NCI-H2196 treated with DMSO at 0.1 percent for 48 hours (cell line): ENCODE results near the gene IMPG1.
"Not testable (repeated sequence)": the region's sequence is repeated elsewhere in the genome, so short reads cannot be mapped to it uniquely, and the experiment has no call there.

ENCODE experiments used
- DNase-seq: peaks from one replicate; lab custom pipeline; 2025; ENCODE audit not compliant: unreplicated experiment; lab: John Stamatoyannopoulos, UW

The IMPG1 gene

GRCh38 chr6:75947935-75948334 lies 124.5 kb downstream of the IMPG1 start:
- DNase-seq, result no peak

- DNase-seq, result no peak
Observed at GRCh38 chr6:75946146-75946831, 126.2 kb downstream of the IMPG1 start.

DNA sequence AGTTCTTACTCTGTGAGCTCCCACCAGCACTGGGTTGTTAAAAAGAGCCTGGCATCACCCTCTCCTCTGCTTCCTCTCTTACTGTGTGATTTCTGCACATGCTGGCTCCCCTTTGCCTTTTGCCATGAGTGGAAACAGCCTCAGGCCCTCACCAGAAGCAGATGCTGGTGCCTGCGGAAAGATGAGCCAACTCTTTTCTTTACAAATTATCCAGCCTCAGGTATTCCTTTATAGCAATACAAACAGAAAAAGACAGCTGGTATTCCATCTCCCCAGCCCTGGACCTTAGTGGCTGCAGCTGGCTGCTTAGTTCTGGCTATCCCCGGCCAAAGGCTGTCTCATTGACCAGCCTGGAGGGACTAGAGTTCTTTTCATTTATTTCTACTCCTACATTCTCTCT lies 129.1 kb downstream of the IMPG1 start:
- DNase-seq, result no peak

- DNase-seq, result no peak
Observed at GRCh38 chr6:75941509-75941908, 131.0 kb downstream of the IMPG1 start.

GRCh38 chr6:75940564-75940963 lies 131.9 kb downstream of the IMPG1 start:
- DNase-seq, result no peak

DNA sequence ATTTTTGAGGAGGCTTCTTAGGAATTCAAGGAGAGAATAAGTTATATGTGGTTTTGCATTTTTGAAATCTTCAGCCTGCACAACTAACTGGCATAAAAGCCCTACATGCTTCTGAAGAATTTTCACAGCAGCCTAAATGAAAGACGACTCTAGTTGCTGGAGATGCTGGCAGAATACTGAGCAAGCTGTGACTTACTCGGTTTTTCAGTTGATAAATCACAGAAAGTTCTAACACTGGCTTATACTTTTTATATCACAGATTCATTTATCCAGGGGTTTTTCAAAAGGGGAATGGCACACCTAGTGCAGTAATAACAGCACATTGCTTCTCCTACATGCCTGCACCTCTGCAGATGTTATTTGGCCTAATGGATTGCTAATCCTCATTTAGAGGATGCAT lies 134.6 kb downstream of the IMPG1 start:
- no peak for DNase-seq

GRCh38 chr6:75936682-75937081 lies 135.8 kb downstream of the IMPG1 start:
- no peak for DNase-seq

- no peak for DNase-seq
Observed at GRCh38 chr6:75935473-75935793, 137.0 kb downstream of the IMPG1 start.

DNA sequence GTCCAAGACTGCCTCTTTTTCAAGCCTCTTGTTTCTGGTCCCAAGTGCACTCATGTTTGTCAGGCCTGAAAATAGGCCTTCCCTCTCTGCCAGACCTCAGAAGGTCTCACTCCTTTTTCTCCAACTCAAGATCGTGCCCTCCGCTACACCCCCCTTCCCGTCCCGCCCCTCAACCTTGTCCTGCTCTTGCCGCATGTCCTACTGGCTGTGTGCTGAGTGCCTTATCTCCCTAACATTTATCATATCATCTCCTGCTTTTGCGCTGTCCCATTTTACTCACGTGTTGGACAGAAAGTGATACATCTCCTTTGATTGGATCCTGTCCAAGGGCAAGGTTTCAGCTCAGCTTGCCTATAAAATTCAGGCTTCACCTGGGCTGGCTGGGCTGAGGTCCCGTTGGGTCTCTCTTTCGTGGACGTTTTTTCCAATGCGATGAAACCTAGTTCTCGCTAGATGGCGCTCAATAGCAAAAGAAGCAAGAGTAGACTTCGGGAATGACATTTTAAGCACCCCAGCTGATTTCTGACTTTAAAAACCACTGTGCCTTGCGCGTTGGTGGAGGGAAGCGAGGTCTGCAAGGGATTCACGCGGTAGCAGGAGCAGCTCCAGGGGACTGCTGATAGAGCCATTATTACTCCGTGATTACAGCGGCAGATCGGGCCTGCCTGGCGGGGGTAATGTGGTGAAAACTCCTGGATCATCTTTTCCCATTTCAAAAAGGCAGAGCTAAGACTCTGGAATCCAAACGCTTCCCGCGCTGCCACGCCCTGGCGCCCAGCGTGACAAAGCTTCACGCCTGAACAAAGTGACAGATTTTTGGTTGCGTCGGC lies 137.6 kb downstream of the IMPG1 start:
- peak; percentile 62 for DNase-seq

DNA sequence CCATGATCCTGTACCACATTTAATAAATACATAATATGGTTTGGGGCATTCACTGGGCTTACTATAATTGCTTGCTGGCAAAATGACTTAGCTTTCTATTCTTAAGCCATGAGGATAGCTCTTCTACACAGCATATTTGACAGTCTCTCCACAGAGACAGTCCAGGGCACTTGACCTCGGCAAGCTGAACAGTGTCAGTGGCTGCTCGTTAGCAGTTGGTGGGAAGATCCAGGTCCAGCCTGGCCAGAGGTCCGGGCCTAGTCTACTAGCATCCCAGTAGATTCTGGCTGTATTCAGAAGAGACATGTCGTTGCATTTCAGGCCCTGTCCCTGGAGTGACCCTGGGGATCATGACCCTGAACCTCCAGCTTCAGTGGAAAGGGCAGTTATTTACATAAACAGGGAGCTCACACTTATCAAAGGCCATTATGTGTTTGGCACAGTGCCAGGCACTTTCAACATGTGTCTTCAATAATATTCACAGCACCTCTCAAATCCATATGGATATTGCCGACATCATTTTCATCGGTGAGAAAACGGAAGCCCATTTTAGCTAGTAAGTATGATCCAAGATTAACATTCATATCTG lies 139.0 kb downstream of the IMPG1 start:
- DNase-seq, result no peak

- DNase-seq, result no peak
Observed at GRCh38 chr6:75932067-75932466, 140.4 kb downstream of the IMPG1 start.

GRCh38 chr6:75931011-75931680 lies 141.3 kb downstream of the IMPG1 start:
- no peak for DNase-seq

GRCh38 chr6:75926293-75927168 lies 145.9 kb downstream of the IMPG1 start:
- no peak for DNase-seq

- DNase-seq, result no peak
Observed at GRCh38 chr6:75922226-75922625, 150.2 kb downstream of the IMPG1 start.

- no peak for DNase-seq
Observed at GRCh38 chr6:75913040-75913439, 159.4 kb downstream of the IMPG1 start.

- no peak for DNase-seq
Observed at GRCh38 chr6:75907444-75907843, 165.0 kb downstream of the IMPG1 start.

- no peak for DNase-seq
Observed at GRCh38 chr6:75906871-75907270, 165.6 kb downstream of the IMPG1 start.

GRCh38 chr6:75905129-75905528 lies 167.3 kb downstream of the IMPG1 start:
- not testable (repeated sequence) for DNase-seq

GRCh38 chr6:75900216-75900615 lies 172.2 kb downstream of the IMPG1 start:
- not testable (repeated sequence) for DNase-seq

DNA sequence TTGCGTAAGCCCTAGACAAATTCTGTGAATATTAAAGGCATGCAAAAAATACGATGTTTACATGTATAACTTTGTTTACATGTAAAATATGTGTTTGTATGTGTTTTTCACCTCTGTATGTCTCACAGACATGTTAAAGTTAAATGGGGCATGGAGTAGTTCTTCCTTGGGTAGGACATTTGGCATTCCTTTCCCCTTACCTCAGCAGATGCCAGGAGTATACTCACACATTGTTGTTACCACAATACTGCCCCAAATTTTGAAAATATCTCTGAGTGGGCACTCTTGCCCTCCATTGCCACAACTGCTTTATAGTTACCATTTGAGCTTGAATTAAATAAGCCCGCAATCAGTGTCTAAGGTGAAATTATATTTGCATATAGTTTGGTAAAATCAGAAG lies 175.9 kb downstream of the IMPG1 start:
- no peak for DNase-seq

DNA sequence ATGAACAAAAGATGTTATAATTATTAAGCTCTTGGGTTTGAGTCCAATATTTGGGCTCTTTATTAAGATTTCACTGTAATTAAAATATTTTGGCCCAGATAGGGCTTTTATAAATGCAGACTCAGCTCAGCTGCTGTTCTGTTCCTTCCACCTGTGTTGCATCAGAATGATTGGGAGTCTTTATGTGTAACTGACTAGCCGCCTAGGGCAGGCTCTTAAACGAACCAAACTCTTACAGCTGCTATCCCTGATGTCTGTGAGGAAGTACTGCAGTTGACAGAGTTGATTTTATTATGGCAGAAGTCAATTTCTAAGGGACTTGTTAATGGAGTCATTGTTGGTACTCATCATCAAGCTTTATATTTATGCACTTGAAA lies 178.7 kb downstream of the IMPG1 start:
- DNase-seq, result no peak
